Stimulated activated CD4-positive, alpha-beta T cell treated with anti-CD3 and anti-CD28 coated beads, Interleukin-2, amount 100 ng/mL, for 4 hours (primary cell): Measurements from ENCODE around the gene AFTPH.

Source experiments
- DNase-seq: peaks from one replicate; pipeline ENCODE4 v3.0.0-alpha.2; 2020; ENCODE audit warnings: low read depth

AFTPH gene

GRCh38 chr2:64593035-64593655, 69.0 kb downstream of the AFTPH start:
- no peak for DNase-seq

DNA sequence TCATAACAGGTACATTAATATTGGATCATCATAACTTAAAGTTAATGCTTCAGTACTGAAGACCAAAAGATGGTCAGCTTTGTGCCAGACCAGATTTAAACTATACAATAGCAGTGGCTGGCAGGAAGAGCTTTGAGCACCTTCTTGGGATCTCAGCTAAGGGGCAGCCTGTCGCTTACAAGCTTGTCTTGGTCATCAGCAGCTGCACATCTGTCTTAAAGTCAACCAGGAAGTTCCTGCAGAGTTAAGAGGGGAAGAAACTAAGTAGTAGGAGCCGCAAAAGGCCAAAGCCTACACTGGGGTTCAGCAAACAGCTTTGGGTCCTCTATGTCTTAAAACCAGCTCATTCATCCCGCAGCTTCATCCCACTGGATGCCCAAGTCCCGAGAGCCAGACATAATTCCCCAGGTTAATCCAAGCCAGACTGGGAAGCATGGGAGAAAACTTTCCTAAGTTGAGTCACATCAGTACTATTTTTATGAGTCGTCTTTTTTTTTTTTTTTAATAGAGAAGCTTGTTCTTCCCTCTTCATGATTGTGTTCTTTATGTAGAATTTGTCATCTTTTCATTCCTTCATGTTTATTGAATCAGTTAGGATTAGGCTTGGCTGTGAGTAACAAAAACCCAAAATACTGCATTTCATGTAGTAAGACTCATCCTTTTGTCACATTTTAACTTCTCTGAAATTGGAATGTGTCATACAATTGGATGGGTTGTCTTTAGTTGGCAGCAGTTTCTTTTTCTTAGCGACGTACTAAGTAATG, 70.3 kb downstream of the AFTPH start:
- no peak for DNase-seq

- no peak for DNase-seq
These were observed 71.5 kb downstream of the AFTPH start for GRCh38 chr2:64595397-64596176.

- no peak for DNase-seq
These were observed 74.1 kb downstream of the AFTPH start for GRCh38 chr2:64598226-64598625.

- no peak for DNase-seq
These were observed 75.3 kb downstream of the AFTPH start for GRCh38 chr2:64599469-64599868.

GRCh38 chr2:64601034-64601754, 77.1 kb downstream of the AFTPH start:
- no peak for DNase-seq

DNA sequence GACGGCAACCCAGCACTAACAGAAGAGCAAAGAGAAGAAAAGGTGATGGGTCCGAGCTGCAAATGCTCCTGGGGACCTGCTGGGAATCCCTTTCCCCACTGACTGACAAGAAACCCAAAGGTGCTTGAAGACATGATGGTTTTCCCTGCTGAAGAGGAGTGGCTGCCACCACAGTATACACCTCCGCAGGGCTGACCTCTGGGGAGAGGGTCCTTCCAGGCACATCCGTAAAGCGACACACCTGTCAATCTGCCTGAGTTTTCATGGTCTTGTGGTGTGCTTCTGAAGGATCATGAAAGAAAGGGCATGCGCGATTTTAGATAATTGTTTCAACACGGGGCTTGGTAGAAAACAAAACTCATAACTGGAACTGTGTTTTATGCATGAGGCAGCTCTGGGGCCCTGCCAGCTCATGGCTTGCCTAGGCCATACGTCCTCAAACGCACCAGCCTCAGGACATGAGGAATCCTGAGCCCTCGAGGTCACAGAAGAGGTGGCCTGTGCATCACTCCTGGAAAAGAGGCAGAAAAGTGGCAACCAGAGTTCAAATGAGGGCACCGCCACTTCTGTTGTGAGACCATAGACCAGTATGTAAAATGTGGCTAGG, 77.8 kb downstream of the AFTPH start:
- no peak for DNase-seq

DNA sequence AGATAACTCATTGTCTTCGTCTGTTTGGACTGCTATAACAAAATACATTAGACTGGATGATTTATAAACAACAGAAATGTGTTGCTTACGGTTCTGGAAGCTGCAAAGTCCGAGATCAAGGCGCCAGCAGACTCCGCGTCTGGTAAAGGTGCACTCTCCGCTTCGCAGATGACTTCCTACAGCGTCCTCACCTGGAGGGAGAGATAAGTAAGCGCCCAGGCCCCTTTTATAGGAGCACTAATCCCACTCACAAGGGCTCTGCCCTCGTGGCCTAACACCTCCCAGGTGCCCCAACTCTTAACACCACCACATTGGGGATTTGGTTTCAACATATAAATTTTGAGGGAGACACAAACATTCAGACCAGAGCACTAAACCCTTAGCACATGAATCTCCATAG, 78.3 kb downstream of the AFTPH start:
- DNase-seq, result no peak

DNA sequence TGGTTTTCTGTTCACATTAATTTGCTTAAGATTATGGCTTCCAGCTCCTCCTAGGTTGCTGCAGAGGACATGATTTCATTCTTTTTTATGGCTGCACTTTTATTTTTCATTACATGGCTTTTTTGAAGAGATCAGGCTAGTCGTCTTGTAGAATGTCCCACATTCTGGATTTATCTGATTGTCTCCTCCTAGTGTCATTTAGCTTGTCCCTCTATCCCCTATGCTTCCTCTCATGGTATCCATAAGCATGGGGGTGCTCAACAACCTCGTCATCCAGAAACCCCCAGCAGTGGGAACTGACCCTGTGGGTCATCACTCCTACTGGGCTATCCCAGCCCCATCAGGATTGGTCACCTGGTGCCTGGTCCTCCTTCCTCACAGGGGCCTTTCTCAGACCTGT, 80.0 kb downstream of the AFTPH start:
- no peak for DNase-seq

GRCh38 chr2:64605026-64605471, 80.9 kb downstream of the AFTPH start:
- DNase-seq, result no peak

DNA sequence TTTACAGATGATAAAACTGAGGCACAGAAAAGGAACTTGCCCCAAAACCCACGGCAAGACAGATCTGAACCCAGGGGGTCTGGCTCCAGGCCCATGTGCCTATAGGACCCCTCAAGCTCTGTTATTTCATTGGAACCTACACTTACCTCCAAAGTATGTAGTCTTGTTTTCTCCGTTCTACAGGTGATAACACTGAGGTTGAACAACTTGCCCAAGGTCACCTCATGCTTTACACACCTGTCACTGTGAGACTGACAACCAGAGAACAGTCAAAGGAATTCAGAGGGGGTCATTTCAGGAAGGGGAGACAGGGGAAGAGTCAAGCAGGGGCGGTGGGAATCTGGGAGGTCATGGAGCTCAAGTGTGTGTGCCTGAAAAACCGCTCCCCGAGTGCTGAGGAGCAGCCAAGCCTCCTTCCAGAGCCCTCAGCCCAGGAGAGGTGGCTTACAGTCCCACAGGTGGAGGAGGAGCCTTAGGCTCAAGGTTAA, 81.9 kb downstream of the AFTPH start:
- no peak for DNase-seq

DNA sequence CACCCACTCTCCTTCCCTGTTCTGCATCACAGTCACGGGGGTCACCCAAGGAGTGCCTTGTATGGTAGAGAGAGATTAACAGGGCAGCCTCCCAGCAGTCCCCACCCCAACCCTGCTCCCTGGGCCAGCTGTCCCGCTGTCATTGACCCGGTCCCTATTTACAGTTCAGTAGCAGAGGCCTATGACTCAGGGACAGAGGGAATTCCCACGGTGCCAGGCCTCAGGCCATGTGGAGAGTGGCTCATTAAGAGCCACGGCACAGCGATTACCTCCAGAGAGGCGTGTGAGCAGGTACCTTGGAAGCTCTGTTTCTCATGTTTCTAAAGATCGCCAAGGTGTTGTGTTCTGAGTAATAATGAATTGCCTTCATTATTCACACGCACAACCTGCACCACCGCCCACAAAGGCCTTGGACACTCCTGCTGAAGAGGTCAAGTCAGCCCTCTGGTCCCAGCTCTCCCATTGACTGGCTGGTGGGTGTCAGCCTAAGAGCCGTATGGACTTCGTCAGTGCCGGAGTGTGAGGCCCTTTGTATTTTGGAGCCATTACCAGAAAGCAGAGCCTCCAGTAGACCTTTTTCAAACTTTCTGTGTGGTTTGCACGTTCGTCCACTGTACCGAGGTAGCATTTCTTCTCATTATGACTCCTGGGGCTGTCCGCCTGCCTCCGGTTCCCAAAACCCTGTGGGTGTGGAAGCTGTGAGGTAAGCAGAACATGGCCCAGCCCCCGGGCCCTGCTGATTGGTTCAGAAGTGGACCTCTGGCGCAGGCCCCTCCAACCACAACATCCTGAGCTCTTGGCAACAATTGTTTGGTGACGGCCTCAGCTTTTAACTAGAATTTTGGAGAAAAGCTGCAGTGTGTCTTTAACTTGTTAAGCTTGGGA, 82.6 kb downstream of the AFTPH start:
- peak; percentile 74 for DNase-seq

DNA sequence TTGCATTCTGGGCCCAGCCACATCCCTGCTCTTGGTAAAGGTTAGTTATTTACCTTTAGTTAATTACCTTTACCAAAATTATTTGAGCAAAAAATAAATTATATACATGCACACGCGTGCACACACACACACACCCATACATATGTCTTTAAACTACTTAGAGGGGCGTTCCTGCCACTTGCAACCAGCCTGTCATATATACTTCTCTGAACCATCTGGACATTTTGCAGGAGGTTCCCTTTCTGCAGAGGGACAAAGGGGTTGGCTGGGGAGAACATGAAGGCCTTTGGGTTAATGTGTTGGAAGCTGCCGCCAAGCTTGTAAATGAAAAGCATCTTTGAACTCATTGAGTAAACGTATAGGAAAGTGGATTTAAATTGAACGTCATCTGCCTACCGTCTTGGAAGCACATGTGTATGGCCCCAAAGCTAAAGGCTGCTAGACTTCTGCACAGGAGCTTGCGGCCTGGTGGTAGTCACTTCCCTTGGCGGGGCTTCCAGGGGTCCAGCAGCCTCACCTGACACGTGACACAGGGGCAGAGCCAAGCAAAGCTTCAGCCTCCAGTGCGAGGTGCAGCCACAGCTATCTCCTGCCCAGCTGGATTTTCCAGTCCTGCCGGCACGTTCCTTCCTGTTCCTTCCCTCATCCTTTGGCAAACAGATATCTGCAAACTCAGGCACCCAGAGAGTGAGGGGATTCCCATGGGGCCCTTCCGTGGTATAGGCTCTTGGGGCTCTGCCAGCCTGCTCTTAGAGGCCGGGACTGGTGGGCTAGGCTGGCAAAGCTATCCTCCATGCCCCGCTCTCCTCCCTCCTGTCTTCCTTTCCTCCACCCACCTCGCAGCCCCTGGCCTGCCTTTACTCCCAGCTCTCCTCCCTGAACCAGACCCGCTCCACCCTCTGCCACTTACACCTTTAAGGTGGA, 83.5 kb downstream of the AFTPH start:
- DNase-seq, result no peak

DNA sequence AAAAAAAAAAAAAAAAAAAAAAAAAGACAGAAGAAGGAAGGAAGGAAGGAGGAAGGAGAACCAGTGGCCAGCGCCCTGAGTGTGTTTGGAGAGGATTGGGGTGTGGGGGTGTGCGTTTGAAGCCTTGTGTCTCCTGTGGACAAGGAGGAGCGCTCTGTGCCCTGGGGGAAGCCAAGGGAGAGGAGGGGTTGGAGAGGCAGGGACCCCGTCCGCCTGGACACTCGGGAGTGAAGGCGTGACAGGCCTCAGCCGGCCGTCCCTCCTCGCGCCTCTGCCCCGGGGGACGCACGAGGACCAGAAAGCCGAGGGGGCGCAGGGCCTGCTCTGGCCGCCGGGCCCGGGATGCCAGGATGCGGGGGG, 84.7 kb downstream of the AFTPH start:
- no peak for DNase-seq

- DNase-seq, result peak; percentile 32
These were observed 85.3 kb downstream of the AFTPH start for GRCh38 chr2:64609227-64609941.

DNA sequence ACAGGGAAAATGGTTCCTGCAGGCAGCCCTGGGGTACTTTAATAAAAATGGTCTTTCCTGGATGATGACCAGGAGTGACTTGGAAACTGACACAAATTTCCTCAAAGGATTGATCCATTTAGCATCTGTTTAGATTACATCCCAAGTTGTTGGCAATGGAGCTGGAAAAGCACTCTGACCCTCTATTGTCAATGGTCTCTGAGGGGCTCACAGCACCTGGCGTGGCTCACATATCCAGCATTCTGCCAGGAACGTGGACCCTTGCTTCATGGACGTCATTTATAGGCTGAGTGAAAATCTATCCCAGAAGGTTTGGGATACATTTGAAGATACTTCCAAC, 85.8 kb downstream of the AFTPH start:
- DNase-seq, result no peak

- DNase-seq, result no peak
These were observed 86.3 kb downstream of the AFTPH start for GRCh38 chr2:64610316-64610855.

- DNase-seq, result no peak
These were observed 88.6 kb downstream of the AFTPH start for GRCh38 chr2:64612575-64613195.
